ENCODE measurements around the gene ZNF239.
"Not testable (repeated sequence)": the region's sequence is repeated elsewhere in the genome, so short reads cannot be mapped to it uniquely, and the experiment has no call there.

The ZNF239 gene

GRCh38 chr10:43576580-43576979 is 2.2 kb upstream of the ZNF239 start:
- no peak for DNase-seq (ENCODE audit: low read depth in 2 of 2)

- no peak for DNase-seq (ENCODE audit: low read depth in 2 of 2)
These were observed 1.6 kb upstream of the ZNF239 start for GRCh38 chr10:43576062-43576461.

GRCh38 chr10:43574906-43575305 is 490 bp upstream of the ZNF239 start:
- no peak for DNase-seq (ENCODE audit: low read depth in 2 of 2)

GRCh38 chr10:43573250-43574000 is 991 bp downstream of the ZNF239 start:
- DNase-seq (ENCODE audit: low read depth in 2 of 2) = no peak

- DNase-seq (ENCODE audit: low read depth in 2 of 2) = no peak
These were observed 3.4 kb downstream of the ZNF239 start for GRCh38 chr10:43570971-43571370.

- no peak for DNase-seq (ENCODE audit: low read depth in 2 of 2)
These were observed 4.7 kb downstream of the ZNF239 start for GRCh38 chr10:43569681-43570080.

- DNase-seq (ENCODE audit: low read depth in 2 of 2) = no peak
These were observed 17.2 kb downstream of the ZNF239 start for GRCh38 chr10:43557214-43557613.

GRCh38 chr10:43543746-43544145 is 30.7 kb downstream of the ZNF239 start:
- not testable (repeated sequence) for DNase-seq (ENCODE audit: low read depth in 2 of 2)

- no peak for DNase-seq (ENCODE audit: low read depth in 2 of 2)
These were observed 49.8 kb downstream of the ZNF239 start for GRCh38 chr10:43524434-43525247.

Data from stimulated activated CD8-positive, alpha-beta memory T cell treated with anti-CD3 and anti-CD28 coated beads, Interleukin-15, amount 100 ng/mL, for 4 hours (primary cell).